GM18507 (cell line): Measurements from ENCODE around the gene RAB17.

Experiments used
- DNase-seq: peaks from one replicate; pipeline ENCODE4 v3.0.0; 2011; ENCODE audit warnings: low read depth; ENCODE audit not compliant: insufficient read length; ENCODE audit errors: extremely low spot score
- FAIRE-seq: peaks from 2 replicates; lab custom pipeline; 2011; peaks lifted over from hg19 to GRCh38; lab: Jason Lieb, UNC

RAB17 gene

GRCh38 chr2:237567276-237568029 lies 23.1 kb downstream of the RAB17 start:
- no peak for DNase-seq
- FAIRE-seq = no peak

- DNase-seq = no peak
- no peak for FAIRE-seq
Measured at GRCh38 chr2:237566401-237567235, 23.9 kb downstream of the RAB17 start, which contains the start of gene PRLH. PRLH (plus strand) TSS chr2:237566574; CDS start chr2:237566574, 0 bp downstream.

DNA sequence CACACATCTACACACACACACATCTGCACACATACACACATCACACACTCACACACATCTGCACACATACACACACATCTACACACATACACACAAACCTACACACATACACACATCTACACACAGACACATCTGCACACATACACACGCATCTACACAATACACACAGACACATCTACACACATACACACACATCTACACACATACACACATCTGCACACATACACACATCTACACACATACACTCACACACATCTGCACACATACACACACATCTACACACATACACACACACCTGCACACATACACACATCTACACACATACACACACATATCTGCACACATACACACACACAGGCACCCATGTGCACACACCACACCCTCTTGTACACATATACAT lies 24.6 kb downstream of the RAB17 start:
- FAIRE-seq (peak; percentile 73), DNase-seq (no peak)

DNA sequence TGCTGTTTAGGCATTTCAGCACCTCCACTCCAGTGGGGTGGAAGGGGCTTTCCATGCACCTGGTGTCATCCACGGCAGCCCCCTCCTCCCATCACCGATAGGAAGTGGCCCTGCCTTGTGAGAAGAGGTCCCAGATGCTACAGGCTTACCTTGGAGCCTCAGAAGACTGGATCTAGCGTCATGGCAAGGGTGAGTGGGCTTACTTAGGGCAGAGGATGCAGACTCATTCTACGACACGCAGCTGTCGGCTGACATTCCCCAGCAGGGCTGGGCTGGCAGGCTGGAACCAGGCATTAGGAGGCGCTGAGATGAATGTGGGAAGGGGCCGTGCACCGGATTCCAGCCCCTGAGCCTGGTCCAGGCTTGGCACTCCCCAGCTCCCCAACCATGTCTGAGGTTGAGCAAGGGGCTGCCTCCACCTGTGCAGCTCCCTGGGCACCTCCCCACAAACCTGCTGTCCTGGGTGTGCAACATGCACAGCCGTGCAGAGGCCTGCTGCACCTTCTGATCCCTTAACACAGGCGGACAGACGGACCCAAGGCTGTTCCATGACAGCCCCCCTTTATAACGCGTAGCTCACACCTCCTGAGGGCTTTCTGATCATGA lies 25.9 kb downstream of the RAB17 start:
- no peak for FAIRE-seq

DNA sequence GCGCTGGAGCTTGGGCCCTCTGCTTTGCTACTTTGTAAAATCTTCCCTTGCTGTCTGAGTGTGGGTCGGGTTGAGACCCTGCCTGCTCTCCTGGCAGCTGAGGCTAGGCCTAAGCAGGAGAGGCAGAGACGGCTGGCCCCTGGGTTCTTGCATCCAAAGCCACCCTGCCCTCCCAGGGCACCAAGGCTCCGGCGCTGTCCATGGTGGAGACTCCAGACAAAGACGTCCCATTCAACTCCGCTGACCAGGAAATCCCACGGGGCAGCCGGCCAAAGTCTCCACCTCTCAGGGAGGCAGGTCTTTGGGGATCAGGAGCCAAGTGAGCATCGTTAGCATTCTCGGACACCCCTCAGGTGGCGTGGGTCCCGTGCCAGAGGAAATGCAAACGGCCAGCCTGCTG lies 26.7 kb downstream of the RAB17 start:
- DNase-seq (no peak), FAIRE-seq (no peak)

More for the DNA sequence above, 25.9 kb downstream of the RAB17 start:
- DNase-seq = no peak

GRCh38 chr2:237561221-237561620 lies 29.3 kb downstream of the RAB17 start:
- DNase-seq (no peak), FAIRE-seq (no peak)

- no peak for DNase-seq
Measured at GRCh38 chr2:237558961-237559641, 31.4 kb downstream of the RAB17 start.

GRCh38 chr2:237557633-237558015 lies 32.9 kb downstream of the RAB17 start:
- DNase-seq = no peak
- no peak for FAIRE-seq

More at GRCh38 chr2:237558961-237559641, 31.4 kb downstream of the RAB17 start:
- FAIRE-seq = no peak

- peak; percentile 95 for FAIRE-seq
Measured at GRCh38 chr2:237556773-237557632, 33.5 kb downstream of the RAB17 start.

DNA sequence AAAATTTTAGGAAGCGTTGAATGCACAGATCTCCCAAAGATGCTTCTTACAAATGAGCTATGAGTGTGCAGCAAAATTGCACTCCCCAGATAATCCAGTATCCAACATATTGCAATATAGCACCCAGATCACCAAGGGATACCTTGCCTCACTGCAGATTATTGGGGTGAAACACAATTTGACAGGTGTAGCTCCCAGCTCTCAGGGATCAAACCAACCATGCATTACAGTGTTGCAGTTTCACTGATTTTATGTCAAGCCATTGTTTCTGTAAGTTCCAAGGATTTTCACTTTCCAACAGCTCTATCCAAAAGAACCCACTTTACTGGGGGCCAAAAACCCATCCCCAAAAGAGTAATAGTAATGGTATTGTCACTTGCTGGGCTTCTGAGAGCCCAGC lies 35.0 kb downstream of the RAB17 start:
- FAIRE-seq (no peak), DNase-seq (no peak)

More at GRCh38 chr2:237556773-237557632, 33.5 kb downstream of the RAB17 start:
- peak; percentile 47 for DNase-seq

GRCh38 chr2:237553948-237554347 lies 36.6 kb downstream of the RAB17 start:
- FAIRE-seq (no peak), DNase-seq (no peak)

- FAIRE-seq = no peak
- no peak for DNase-seq
Measured at GRCh38 chr2:237552908-237553307, 37.6 kb downstream of the RAB17 start.

DNA sequence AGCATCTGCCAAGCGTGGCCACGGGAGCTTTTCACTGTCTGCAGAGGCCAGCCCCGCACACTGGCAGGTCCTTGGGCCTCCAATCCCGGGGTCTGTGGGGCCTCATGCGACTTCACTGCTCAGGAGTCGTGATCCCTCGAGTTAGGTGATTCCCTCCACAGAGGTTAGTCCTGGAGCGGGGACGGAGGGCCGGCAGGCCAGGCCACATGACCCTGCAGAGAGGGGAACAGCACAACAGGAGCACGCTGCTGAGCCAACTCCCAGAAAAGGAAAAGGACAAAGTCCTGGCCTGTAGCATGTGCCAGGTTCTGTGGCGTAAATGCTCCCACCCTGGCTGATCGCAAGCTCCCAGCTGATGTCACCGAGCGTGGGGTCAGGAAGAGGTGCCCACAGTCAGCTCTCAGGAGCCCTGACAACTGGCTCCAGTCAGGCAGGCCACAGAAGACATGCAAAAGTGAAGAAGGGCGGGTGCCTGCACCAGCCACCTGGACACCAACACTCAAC lies 39.4 kb downstream of the RAB17 start:
- FAIRE-seq (no peak), DNase-seq (no peak)

DNA sequence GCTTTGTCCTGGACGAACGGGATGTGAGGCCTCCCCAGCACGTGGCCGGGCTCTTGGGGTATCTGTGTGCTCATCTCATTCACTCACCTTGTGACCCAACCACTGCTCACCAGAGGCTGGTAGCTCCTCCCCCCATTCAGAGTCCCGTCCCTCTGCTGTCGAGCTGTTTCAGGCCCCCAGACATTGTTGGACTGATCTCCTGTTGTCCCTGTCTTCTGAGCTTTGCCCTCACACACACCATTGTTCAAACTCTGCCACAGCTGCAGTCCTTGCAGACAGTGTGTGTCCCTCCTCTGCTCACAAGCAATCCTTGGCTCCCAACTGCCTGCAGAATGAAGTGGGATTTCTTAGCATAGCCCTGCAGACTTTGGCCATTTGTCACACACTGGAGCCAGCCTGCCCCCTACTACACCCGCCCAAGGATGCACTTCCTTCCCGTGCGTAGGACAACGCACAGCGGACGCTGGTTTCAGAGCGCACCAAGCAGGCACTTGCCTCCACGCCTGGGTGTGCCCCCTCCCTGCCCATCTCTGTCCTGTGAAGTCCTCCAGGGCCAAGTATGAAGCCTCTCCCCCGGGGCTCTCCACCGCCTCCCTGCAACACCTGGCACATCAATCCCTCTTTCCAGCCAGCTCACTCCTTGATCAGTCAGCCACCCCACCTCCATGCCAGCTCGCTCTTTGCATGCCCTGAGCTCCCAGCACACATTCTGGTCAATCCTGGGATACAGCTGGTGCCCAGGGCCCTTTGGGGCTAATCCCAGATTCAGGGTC lies 40.7 kb downstream of the RAB17 start:
- DNase-seq (no peak), FAIRE-seq (no peak)

DNA sequence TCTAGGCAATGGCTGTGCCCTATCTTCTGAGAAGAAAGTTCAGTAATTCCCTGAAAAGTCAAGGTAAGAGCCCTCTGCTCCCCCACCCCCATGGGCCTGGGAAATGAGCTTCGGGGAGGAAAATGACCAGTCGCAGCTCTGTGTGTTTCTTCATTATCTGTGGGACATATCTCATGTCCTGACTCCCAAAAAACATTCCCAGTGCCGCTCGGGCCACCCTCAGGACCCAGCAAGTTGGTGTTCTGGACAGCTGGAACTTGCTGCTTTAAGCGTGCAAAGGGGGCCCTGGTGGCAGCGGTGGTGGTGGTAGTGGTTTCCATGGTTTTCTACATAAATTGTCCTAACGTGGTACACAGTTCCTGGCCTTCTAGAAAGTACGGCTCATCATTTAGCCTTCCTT lies 41.3 kb downstream of the RAB17 start:
- DNase-seq (no peak), FAIRE-seq (no peak)

DNA sequence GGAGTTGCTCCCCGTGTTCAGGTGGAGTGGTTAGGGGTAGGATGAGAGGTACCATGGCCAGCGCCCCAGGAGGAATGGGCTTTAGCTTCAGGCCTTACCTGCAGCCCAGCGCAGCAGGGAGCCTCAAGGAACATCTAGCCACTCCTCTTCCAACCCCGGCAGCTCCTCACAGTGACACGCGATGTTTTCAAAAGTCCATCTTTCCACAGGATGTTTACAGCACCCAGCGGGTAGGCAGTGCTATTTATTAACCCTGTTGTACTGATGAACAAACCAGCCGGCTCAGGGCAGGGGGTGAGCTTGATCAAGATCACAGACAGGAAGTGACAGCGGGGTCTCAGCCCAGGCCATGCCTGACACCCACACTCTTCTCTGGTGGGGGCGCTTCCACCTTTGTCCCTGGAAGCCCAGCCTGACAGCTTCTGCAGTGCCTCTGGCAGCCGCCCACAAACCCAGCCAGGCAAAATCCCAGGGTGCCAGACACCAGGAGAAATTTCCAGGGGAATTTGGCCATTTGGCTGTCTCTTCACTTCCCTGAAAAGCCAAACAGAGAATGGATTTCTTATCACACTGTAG lies 42.6 kb downstream of the RAB17 start:
- FAIRE-seq (no peak), DNase-seq (no peak)

- DNase-seq (no peak), FAIRE-seq (no peak)
Measured at GRCh38 chr2:237546876-237547395, 43.6 kb downstream of the RAB17 start.
